NK-92 (cell line): ENCODE measurements around the gene VWA8.
"Not testable (repeated sequence)": the region's sequence is repeated elsewhere in the genome, so short reads cannot be mapped to it uniquely, and the experiment has no call there.

Source experiments
- DNase-seq: peaks from one replicate; lab custom pipeline; 2025; ENCODE audit not compliant: unreplicated experiment; lab: John Stamatoyannopoulos, UW

VWA8 gene

GRCh38 chr13:41597348-41598041 lies 363.4 kb downstream of the VWA8 start:
- DNase-seq = no peak

- no peak for DNase-seq
These were observed 364.7 kb downstream of the VWA8 start for GRCh38 chr13:41596190-41596589.

GRCh38 chr13:41595298-41595697 lies 365.6 kb downstream of the VWA8 start:
- no peak for DNase-seq

GRCh38 chr13:41590643-41591042 lies 370.3 kb downstream of the VWA8 start:
- no peak for DNase-seq

- no peak for DNase-seq
These were observed 370.8 kb downstream of the VWA8 start for GRCh38 chr13:41590122-41590521.

GRCh38 chr13:41589434-41589833 lies 371.5 kb downstream of the VWA8 start:
- DNase-seq = no peak

- no peak for DNase-seq
These were observed 372.0 kb downstream of the VWA8 start for GRCh38 chr13:41588899-41589298.

GRCh38 chr13:41588448-41588847 lies 372.5 kb downstream of the VWA8 start:
- no peak for DNase-seq

GRCh38 chr13:41587490-41587889 lies 373.4 kb downstream of the VWA8 start:
- DNase-seq = no peak

GRCh38 chr13:41586216-41586615 lies 374.7 kb downstream of the VWA8 start:
- DNase-seq = no peak

GRCh38 chr13:41582027-41582463 lies 378.9 kb downstream of the VWA8 start:
- no peak for DNase-seq

- no peak for DNase-seq
These were observed 380.6 kb downstream of the VWA8 start for GRCh38 chr13:41580345-41580744.

- DNase-seq = no peak
These were observed 381.0 kb downstream of the VWA8 start for GRCh38 chr13:41579881-41580280.

GRCh38 chr13:41579168-41579567 lies 381.7 kb downstream of the VWA8 start:
- no peak for DNase-seq

- DNase-seq = no peak
These were observed 382.5 kb downstream of the VWA8 start for GRCh38 chr13:41578371-41578770.

GRCh38 chr13:41577436-41577835 lies 383.5 kb downstream of the VWA8 start:
- no peak for DNase-seq

GRCh38 chr13:41573640-41574039 lies 387.3 kb downstream of the VWA8 start:
- not testable (repeated sequence) for DNase-seq

GRCh38 chr13:41571817-41572340 lies 389.0 kb downstream of the VWA8 start:
- not testable (repeated sequence) for DNase-seq

GRCh38 chr13:41568972-41569351 lies 391.9 kb downstream of the VWA8 start:
- DNase-seq = no peak

GRCh38 chr13:41568143-41568971 lies 392.6 kb downstream of the VWA8 start:
- no peak for DNase-seq

- no peak for DNase-seq
These were observed 393.5 kb downstream of the VWA8 start for GRCh38 chr13:41567363-41567762.

- DNase-seq = no peak
These were observed 395.1 kb downstream of the VWA8 start for GRCh38 chr13:41565846-41566245.
